H1 (cell line): Measurements from ENCODE around the gene WDR27. TPM values are rescaled to one million over a fixed set of nuclear protein-coding genes. Genes with fewer than 3 reads are reported as not detected.

ENCODE experiments used
- ATF2 ChIP-seq: IDR thresholded peaks from 2 replicates; pipeline ENCODE4 v1.6.1; 2012; ENCODE audit warnings: low read length, inconsistent platforms
- E2F6 ChIP-seq: IDR thresholded peaks from 2 replicates; pipeline ENCODE4 v1.6.1; 2012; ENCODE audit warnings: inconsistent platforms
- EGR1 ChIP-seq: IDR thresholded peaks from 2 replicates; pipeline ENCODE4 v1.6.1; 2011; ENCODE audit warnings: low read depth, low read length, borderline replicate concordance
- EP300 ChIP-seq, 2 experiments: IDR thresholded peaks; 1 replicate in 1 of 2; 2 replicates in 1 of 2; pipeline ENCODE4 v1.6.1; 2011 to 2012; ENCODE audit warnings: low read depth in 2 of 2, low read length in 2 of 2, mild to moderate bottlenecking in 2 of 2, borderline replicate concordance in 1 of 2, inconsistent platforms in 1 of 2, moderate library complexity in 1 of 2
- KDM1A ChIP-seq: fragments of 200-600, 300-600 bp; sonication (generic); IDR thresholded peaks from 2 replicates; pipeline ENCODE4 v1.7.1; 2016; ENCODE audit warnings: mild to moderate bottlenecking, low read length, borderline replicate concordance
- KDM5A ChIP-seq: fragments of 200-600 bp; IDR thresholded peaks from 2 replicates; pipeline ENCODE4 v1.7.1; 2012; ENCODE audit warnings: mild to moderate bottlenecking, low read length, inconsistent platforms, mixed read lengths
- polyA plus RNA-seq, 7 experiments: library from polyadenylated mRNA; depleted of rRNA in 3 of 7; stranded (reverse) in 5 of 7; unstranded in 2 of 7; fragments of >200 nt in 5 of 7; fragments of 200-250 nt in 2 of 7; gene quantifications; 1 replicate in 5 of 7; 2 replicates in 1 of 7; 4 replicates in 1 of 7; pipeline versions ENCODE4 v1.2.1 to v1.2.3, GENCODE V29; 2011 to 2013; ENCODE audit warnings: missing spikeins in 2 of 7, mixed read lengths in 2 of 7
- total RNA-seq: library from RNA; stranded (reverse); fragmentation: NEBNext Ultra II Directional; extraction: Animal tissue kit (Norgen Biotek cat#: 25700); gene quantifications from 2 replicates; pipeline ENCODE4 v1.2.1, GENCODE V29; 2021
- TF ChIP-seq, protein P1 (sequence below): fragments of 300-600 bp; sonication (generic); IDR thresholded peaks from 2 replicates; pipeline ENCODE4 v1.7.1; 2012; ENCODE audit warnings: low read length, moderate library complexity, mild to moderate bottlenecking, inconsistent platforms; ENCODE audit not compliant: insufficient replicate concordance

The WDR27 gene
- total and polyA plus RNA-seq, 2 of the 8 experiments (the other 6 are each of a cell fraction or from before 2014, with no cell fraction given), result 53.6 to 68.6 TPM

- TF ChIP-seq, protein P1, sequence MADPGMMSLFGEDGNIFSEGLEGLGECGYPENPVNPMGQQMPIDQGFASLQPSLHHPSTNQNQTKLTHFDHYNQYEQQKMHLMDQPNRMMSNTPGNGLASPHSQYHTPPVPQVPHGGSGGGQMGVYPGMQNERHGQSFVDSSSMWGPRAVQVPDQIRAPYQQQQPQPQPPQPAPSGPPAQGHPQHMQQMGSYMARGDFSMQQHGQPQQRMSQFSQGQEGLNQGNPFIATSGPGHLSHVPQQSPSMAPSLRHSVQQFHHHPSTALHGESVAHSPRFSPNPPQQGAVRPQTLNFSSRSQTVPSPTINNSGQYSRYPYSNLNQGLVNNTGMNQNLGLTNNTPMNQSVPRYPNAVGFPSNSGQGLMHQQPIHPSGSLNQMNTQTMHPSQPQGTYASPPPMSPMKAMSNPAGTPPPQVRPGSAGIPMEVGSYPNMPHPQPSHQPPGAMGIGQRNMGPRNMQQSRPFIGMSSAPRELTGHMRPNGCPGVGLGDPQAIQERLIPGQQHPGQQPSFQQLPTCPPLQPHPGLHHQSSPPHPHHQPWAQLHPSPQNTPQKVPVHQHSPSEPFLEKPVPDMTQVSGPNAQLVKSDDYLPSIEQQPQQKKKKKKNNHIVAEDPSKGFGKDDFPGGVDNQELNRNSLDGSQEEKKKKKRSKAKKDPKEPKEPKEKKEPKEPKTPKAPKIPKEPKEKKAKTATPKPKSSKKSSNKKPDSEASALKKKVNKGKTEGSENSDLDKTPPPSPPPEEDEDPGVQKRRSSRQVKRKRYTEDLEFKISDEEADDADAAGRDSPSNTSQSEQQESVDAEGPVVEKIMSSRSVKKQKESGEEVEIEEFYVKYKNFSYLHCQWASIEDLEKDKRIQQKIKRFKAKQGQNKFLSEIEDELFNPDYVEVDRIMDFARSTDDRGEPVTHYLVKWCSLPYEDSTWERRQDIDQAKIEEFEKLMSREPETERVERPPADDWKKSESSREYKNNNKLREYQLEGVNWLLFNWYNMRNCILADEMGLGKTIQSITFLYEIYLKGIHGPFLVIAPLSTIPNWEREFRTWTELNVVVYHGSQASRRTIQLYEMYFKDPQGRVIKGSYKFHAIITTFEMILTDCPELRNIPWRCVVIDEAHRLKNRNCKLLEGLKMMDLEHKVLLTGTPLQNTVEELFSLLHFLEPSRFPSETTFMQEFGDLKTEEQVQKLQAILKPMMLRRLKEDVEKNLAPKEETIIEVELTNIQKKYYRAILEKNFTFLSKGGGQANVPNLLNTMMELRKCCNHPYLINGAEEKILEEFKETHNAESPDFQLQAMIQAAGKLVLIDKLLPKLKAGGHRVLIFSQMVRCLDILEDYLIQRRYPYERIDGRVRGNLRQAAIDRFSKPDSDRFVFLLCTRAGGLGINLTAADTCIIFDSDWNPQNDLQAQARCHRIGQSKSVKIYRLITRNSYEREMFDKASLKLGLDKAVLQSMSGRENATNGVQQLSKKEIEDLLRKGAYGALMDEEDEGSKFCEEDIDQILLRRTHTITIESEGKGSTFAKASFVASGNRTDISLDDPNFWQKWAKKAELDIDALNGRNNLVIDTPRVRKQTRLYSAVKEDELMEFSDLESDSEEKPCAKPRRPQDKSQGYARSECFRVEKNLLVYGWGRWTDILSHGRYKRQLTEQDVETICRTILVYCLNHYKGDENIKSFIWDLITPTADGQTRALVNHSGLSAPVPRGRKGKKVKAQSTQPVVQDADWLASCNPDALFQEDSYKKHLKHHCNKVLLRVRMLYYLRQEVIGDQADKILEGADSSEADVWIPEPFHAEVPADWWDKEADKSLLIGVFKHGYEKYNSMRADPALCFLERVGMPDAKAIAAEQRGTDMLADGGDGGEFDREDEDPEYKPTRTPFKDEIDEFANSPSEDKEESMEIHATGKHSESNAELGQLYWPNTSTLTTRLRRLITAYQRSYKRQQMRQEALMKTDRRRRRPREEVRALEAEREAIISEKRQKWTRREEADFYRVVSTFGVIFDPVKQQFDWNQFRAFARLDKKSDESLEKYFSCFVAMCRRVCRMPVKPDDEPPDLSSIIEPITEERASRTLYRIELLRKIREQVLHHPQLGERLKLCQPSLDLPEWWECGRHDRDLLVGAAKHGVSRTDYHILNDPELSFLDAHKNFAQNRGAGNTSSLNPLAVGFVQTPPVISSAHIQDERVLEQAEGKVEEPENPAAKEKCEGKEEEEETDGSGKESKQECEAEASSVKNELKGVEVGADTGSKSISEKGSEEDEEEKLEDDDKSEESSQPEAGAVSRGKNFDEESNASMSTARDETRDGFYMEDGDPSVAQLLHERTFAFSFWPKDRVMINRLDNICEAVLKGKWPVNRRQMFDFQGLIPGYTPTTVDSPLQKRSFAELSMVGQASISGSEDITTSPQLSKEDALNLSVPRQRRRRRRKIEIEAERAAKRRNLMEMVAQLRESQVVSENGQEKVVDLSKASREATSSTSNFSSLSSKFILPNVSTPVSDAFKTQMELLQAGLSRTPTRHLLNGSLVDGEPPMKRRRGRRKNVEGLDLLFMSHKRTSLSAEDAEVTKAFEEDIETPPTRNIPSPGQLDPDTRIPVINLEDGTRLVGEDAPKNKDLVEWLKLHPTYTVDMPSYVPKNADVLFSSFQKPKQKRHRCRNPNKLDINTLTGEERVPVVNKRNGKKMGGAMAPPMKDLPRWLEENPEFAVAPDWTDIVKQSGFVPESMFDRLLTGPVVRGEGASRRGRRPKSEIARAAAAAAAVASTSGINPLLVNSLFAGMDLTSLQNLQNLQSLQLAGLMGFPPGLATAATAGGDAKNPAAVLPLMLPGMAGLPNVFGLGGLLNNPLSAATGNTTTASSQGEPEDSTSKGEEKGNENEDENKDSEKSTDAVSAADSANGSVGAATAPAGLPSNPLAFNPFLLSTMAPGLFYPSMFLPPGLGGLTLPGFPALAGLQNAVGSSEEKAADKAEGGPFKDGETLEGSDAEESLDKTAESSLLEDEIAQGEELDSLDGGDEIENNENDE, result no peak
- TF ChIP-seq EP300 (IDR thresholded peaks at IDR 0.05; ENCODE audit: borderline replicate concordance in 1 of 2, low read depth in 2 of 2, low read length in 2 of 2), result no peak
- no peak for TF ChIP-seq KDM5A
- no peak for TF ChIP-seq EGR1
- TF ChIP-seq ATF2, result no peak
- TF ChIP-seq E2F6, result no peak
- TF ChIP-seq KDM1A, result no peak
These were observed 249.5 kb downstream of the WDR27 start (continued) for GRCh38 chr6:169452117-169452868.
